HEK293 (cell line): ENCODE data around the gene CCDC110.

Experiments
- BCL11B ChIP-seq: fragments of 450-650 bp; formaldehyde crosslinking; IDR thresholded peaks from 2 replicates; pipeline ENCODE4 v1.5.1; 2016; ENCODE audit warnings: low read depth, missing biosample characterization, missing genetic modification characterization
- GLI2 ChIP-seq: fragments of 450-650 bp; formaldehyde crosslinking; IDR thresholded peaks from 2 replicates; pipeline ENCODE4; 2017; ENCODE audit warnings: missing biosample characterization, missing genetic modification characterization, low read depth, borderline replicate concordance
- GLIS1 ChIP-seq: fragments of 450-650 bp; formaldehyde crosslinking; IDR thresholded peaks from 2 replicates; pipeline ENCODE4 v1.5.1; 2016; ENCODE audit warnings: missing biosample characterization, missing genetic modification characterization
- HOXD13 ChIP-seq: sonication (generic); formaldehyde crosslinking; IDR thresholded peaks from 2 replicates; pipeline ENCODE4 v1.8.0; 2022; ENCODE audit warnings: missing genetic modification reagents, borderline replicate concordance
- MYNN ChIP-seq: fragments of 450-650 bp; formaldehyde crosslinking; IDR thresholded peaks from 2 replicates; pipeline ENCODE4 v1.5.1; 2016; ENCODE audit warnings: missing biosample characterization, missing genetic modification characterization, borderline replicate concordance
- SCRT1 ChIP-seq: fragments of 450-650 bp; formaldehyde crosslinking; IDR thresholded peaks from 2 replicates; pipeline ENCODE4 v1.5.1; 2016; ENCODE audit warnings: missing biosample characterization, missing genetic modification characterization, borderline replicate concordance
- ZBTB17 ChIP-seq: fragments of 450-650 bp; formaldehyde crosslinking; IDR thresholded peaks from 2 replicates; pipeline ENCODE4 v1.5.1; 2016; ENCODE audit warnings: missing biosample characterization, missing genetic modification characterization
- ZFP41 ChIP-seq: fragments of 450-650 bp; formaldehyde crosslinking; IDR thresholded peaks from 2 replicates; pipeline ENCODE4 v1.5.1; 2016; ENCODE audit warnings: missing biosample characterization, missing genetic modification characterization, borderline replicate concordance
- ZNF140 ChIP-seq: fragments of 450-650 bp; formaldehyde crosslinking; IDR thresholded peaks from 2 replicates; pipeline ENCODE4 v1.5.1; 2016; ENCODE audit warnings: missing biosample characterization, missing genetic modification characterization
- ZNF16 ChIP-seq: fragments of 450-650 bp; formaldehyde crosslinking; IDR thresholded peaks from 2 replicates; pipeline ENCODE4 v1.5.1; 2016; ENCODE audit warnings: low read depth, missing biosample characterization, missing genetic modification characterization
- ZNF19 ChIP-seq: fragments of 450-650 bp; formaldehyde crosslinking; IDR thresholded peaks from 2 replicates; pipeline ENCODE4; 2016; ENCODE audit warnings: missing biosample characterization, missing genetic modification characterization, low read depth
- ZNF341 ChIP-seq: fragments of 450-650 bp; formaldehyde crosslinking; IDR thresholded peaks from 2 replicates; pipeline ENCODE4; 2016; ENCODE audit warnings: low read depth, missing biosample characterization, missing genetic modification characterization
- ZNF416 ChIP-seq: fragments of 450-650 bp; formaldehyde crosslinking; IDR thresholded peaks from 2 replicates; pipeline ENCODE4 v1.5.1; 2016; ENCODE audit warnings: missing biosample characterization, missing genetic modification characterization
- ZNF558 ChIP-seq: fragments of 450-650 bp; formaldehyde crosslinking; IDR thresholded peaks from 2 replicates; pipeline ENCODE4 v1.5.1; 2016; ENCODE audit warnings: missing biosample characterization, missing genetic modification characterization
- ZNF596 ChIP-seq: fragments of 450-650 bp; IDR thresholded peaks from 2 replicates; pipeline ENCODE4 v1.5.0; 2018; ENCODE audit warnings: missing biosample characterization, mild to moderate bottlenecking, missing genetic modification characterization, moderate library complexity
- ZNF670 ChIP-seq: fragments of 450-650 bp; formaldehyde crosslinking; IDR thresholded peaks from 2 replicates; pipeline ENCODE4 v1.5.1; 2016; ENCODE audit warnings: missing biosample characterization, missing genetic modification characterization, low read depth
- ZNF777 ChIP-seq: fragments of 450-650 bp; formaldehyde crosslinking; IDR thresholded peaks from 2 replicates; pipeline ENCODE4 v1.5.1; 2017; ENCODE audit warnings: missing biosample characterization, missing genetic modification characterization, borderline replicate concordance
- ZNF785 ChIP-seq: fragments of 450-650 bp; formaldehyde crosslinking; IDR thresholded peaks from 2 replicates; pipeline ENCODE4 v1.5.1; 2016; ENCODE audit warnings: missing biosample characterization, missing genetic modification characterization
- ZNF830 ChIP-seq: fragments of 450-650 bp; IDR thresholded peaks from 2 replicates; pipeline ENCODE4 v1.5.0; 2018; ENCODE audit warnings: missing biosample characterization, missing genetic modification characterization, low read depth, mild to moderate bottlenecking, moderate library complexity
- TF ChIP-seq, protein P1 (sequence below): fragments of 450-650 bp; formaldehyde crosslinking; IDR thresholded peaks from 2 replicates; pipeline ENCODE4 v1.5.1; 2016; ENCODE audit warnings: missing biosample characterization, missing genetic modification characterization
- TF ChIP-seq, protein P2 (sequence below): fragments of 450-650 bp; formaldehyde crosslinking; IDR thresholded peaks from 2 replicates; pipeline ENCODE4 v1.5.1; 2016; ENCODE audit warnings: missing biosample characterization, missing genetic modification characterization
- TF ChIP-seq, protein P3 (sequence below): fragments of 450-650 bp; formaldehyde crosslinking; conservative IDR thresholded peaks from 2 replicates; pipeline ENCODE4 v1.5.1; 2016; ENCODE audit warnings: low read depth, missing biosample characterization, missing genetic modification characterization
- TF ChIP-seq, protein P4 (sequence below): fragments of 450-650 bp; formaldehyde crosslinking; IDR thresholded peaks from 2 replicates; pipeline ENCODE4 v1.5.1; 2016; ENCODE audit warnings: missing biosample characterization, missing genetic modification characterization
- TF ChIP-seq, protein P5 (sequence below): fragments of 450-650 bp; formaldehyde crosslinking; IDR thresholded peaks from 2 replicates; pipeline ENCODE4 v1.5.1; 2016; ENCODE audit warnings: missing biosample characterization, missing genetic modification characterization
- TF ChIP-seq, protein P6 (sequence below): fragments of 450-650 bp; formaldehyde crosslinking; IDR thresholded peaks from 2 replicates; pipeline ENCODE4 v1.5.1; 2016; ENCODE audit warnings: missing biosample characterization, missing genetic modification characterization
- TF ChIP-seq, protein P7 (sequence below): fragments of 450-650 bp; formaldehyde crosslinking; IDR thresholded peaks from 2 replicates; pipeline ENCODE4 v1.5.1; 2016; ENCODE audit warnings: missing biosample characterization, missing genetic modification characterization

CCDC110 gene

DNA sequence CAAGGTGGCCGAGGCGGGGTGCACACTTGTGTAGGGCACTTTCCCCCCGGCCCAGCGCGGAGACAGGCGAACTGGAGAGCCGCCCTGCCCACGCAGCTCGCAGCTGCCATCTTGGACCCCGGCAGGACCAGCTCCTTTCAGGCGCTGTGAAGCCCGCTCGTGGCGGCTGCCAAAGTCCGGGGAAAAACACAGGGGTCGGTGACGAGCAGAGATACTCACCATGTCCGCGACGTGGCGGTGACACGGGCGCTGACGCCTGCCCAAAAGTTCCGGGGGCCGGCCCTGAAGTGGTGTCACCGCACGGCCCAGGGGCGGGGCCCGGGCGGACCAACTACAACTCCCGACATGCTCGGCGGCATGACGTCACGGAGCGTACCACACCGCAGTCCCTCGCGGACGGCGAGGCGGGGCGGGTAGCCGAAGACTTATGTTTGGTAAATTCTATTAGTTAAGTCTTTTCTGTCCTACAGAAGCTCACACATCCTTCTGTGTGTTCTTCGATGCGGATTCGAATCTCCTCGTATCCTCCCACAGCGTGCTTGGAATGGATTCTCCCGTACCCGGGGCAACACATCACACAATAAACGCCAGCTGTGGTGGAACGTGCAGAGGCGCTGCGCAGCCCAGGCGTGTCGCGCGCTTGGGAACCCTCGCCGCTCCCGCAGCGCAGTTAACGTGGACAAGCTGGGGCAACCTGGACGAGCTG, 45.7 kb downstream of the CCDC110 start, which contains the start of gene UFSP2 (continued):
- TF ChIP-seq ZNF596 (tag by site-specific recombination) (no peak), SCRT1 (no peak), ZNF670 (tag by site-specific recombination) (no peak), ZNF140 (tag by site-specific recombination) (no peak), ZFP41 (tag by site-specific recombination) (no peak), GLIS1 (no peak), ZBTB17 (tag by site-specific recombination) (peak; percentile 85), ZNF341 (tag by site-specific recombination) (0 out of 2 replicates have a peak, but pooled peaks have one; percentile 8), ZNF830 (tag by site-specific recombination) (no peak), GLI2 (tag by site-specific recombination) (no peak), HOXD13 (CRISPR knock-in tag) (no peak), ZNF785 (tag by site-specific recombination) (peak; percentile 33; the same call in 1 of the 2 replicates), ZNF777 (tag by site-specific recombination) (no peak), ZNF16 (tag by site-specific recombination) (no peak), ZNF19 (tag by site-specific recombination) (no peak), MYNN (0 out of 2 replicates have a peak, but pooled peaks have one; percentile 17), BCL11B (no peak), ZNF558 (tag by site-specific recombination) (no peak), ZNF416 (tag by site-specific recombination) (no peak)
- TF ChIP-seq, protein P1, sequence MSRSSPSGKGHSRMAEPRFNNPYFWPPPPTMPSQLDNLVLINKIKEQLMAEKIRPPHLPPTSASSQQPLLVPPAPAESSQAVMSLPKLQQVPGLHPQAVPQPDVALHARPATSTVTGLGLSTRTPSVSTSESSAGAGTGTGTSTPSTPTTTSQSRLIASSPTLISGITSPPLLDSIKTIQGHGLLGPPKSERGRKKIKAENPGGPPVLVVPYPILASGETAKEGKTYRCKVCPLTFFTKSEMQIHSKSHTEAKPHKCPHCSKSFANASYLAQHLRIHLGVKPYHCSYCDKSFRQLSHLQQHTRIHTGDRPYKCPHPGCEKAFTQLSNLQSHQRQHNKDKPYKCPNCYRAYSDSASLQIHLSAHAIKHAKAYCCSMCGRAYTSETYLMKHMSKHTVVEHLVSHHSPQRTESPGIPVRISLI (tag by site-specific recombination): no peak
- TF ChIP-seq, protein P2, sequence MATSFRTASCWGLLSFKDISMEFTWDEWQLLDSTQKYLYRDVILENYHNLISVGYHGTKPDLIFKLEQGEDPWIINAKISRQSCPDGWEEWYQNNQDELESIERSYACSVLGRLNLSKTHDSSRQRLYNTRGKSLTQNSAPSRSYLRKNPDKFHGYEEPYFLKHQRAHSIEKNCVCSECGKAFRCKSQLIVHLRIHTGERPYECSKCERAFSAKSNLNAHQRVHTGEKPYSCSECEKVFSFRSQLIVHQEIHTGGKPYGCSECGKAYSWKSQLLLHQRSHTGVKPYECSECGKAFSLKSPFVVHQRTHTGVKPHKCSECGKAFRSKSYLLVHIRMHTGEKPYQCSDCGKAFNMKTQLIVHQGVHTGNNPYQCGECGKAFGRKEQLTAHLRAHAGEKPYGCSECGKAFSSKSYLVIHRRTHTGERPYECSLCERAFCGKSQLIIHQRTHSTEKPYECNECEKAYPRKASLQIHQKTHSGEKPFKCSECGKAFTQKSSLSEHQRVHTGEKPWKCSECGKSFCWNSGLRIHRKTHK (tag by site-specific recombination): no peak
- TF ChIP-seq, protein P3, sequence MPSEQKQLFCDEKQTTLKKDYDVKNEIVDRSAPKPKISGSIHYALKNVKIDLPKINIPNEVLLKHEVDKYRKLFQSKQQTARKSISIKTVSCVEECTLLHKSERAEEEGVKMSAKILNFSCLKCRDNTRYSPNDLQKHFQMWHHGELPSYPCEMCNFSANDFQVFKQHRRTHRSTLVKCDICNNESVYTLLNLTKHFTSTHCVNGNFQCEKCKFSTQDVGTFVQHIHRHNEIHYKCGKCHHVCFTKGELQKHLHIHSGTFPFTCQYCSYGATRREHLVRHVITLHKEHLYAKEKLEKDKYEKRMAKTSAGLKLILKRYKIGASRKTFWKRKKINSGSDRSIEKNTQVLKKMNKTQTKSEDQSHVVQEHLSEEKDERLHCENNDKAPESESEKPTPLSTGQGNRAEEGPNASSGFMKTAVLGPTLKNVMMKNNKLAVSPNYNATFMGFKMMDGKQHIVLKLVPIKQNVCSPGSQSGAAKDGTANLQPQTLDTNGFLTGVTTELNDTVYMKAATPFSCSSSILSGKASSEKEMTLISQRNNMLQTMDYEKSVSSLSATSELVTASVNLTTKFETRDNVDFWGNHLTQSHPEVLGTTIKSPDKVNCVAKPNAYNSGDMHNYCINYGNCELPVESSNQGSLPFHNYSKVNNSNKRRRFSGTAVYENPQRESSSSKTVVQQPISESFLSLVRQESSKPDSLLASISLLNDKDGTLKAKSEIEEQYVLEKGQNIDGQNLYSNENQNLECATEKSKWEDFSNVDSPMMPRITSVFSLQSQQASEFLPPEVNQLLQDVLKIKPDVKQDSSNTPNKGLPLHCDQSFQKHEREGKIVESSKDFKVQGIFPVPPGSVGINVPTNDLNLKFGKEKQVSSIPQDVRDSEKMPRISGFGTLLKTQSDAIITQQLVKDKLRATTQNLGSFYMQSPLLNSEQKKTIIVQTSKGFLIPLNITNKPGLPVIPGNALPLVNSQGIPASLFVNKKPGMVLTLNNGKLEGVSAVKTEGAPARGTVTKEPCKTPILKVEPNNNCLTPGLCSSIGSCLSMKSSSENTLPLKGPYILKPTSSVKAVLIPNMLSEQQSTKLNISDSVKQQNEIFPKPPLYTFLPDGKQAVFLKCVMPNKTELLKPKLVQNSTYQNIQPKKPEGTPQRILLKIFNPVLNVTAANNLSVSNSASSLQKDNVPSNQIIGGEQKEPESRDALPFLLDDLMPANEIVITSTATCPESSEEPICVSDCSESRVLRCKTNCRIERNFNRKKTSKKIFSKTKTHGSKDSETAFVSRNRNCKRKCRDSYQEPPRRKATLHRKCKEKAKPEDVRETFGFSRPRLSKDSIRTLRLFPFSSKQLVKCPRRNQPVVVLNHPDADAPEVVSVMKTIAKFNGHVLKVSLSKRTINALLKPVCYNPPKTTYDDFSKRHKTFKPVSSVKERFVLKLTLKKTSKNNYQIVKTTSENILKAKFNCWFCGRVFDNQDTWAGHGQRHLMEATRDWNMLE (tag by site-specific recombination): no peak
- TF ChIP-seq, protein P4, sequence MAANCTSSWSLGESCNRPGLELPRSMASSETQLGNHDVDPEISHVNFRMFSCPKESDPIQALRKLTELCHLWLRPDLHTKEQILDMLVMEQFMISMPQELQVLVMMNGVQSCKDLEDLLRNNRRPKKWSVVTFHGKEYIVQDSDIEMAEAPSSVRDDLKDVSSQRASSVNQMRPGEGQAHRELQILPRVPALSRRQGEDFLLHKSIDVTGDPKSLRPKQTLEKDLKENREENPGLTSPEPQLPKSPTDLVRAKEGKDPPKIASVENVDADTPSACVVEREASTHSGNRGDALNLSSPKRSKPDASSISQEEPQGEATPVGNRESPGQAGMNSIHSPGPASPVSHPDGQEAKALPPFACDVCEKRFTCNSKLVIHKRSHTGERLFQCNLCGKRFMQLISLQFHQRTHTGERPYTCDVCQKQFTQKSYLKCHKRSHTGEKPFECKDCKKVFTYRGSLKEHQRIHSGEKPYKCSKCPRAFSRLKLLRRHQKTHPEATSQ (tag by site-specific recombination): no peak
- TF ChIP-seq, protein P5, sequence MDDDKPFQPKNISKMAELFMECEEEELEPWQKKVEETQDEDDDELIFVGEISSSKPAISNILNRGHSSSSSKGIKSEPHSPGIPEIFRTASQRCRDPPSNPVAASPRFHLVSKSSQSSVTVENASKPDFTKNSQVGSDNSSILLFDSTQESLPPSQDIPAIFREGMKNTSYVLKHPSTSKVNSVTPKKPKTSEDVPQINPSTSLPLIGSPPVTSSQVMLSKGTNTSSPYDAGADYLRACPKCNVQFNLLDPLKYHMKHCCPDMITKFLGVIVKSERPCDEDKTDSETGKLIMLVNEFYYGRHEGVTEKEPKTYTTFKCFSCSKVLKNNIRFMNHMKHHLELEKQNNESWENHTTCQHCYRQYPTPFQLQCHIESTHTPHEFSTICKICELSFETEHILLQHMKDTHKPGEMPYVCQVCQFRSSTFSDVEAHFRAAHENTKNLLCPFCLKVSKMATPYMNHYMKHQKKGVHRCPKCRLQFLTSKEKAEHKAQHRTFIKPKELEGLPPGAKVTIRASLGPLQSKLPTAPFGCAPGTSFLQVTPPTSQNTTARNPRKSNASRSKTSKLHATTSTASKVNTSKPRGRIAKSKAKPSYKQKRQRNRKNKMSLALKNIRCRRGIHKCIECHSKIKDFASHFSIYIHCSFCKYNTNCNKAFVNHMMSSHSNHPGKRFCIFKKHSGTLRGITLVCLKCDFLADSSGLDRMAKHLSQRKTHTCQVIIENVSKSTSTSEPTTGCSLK (tag by site-specific recombination): no peak
- TF ChIP-seq, protein P6, sequence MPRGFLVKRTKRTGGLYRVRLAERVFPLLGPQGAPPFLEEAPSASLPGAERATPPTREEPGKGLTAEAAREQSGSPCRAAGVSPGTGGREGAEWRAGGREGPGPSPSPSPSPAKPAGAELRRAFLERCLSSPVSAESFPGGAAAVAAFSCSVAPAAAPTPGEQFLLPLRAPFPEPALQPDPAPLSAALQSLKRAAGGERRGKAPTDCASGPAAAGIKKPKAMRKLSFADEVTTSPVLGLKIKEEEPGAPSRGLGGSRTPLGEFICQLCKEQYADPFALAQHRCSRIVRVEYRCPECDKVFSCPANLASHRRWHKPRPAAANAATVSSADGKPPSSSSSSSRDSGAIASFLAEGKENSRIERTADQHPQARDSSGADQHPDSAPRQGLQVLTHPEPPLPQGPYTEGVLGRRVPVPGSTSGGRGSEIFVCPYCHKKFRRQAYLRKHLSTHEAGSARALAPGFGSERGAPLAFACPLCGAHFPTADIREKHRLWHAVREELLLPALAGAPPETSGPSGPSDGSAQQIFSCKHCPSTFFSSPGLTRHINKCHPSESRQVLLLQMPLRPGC (tag by site-specific recombination): peak; percentile 95
- TF ChIP-seq, protein P7, sequence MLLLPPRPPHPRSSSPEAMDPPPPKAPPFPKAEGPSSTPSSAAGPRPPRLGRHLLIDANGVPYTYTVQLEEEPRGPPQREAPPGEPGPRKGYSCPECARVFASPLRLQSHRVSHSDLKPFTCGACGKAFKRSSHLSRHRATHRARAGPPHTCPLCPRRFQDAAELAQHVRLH: no peak
